Inferior parietal cortex (tissue), 1 donor: ENCODE measurements around the gene HINFP.
A peak's percentile ranks its signal among the peaks of the same experiment; 100 is the strongest.
"Not testable (repeated sequence)": the region's sequence is repeated elsewhere in the genome, so short reads cannot be mapped to it uniquely, and the experiment has no call there.

Experiments used
- DNase-seq: peaks from one replicate; pipeline ENCODE4 v3.0.0-alpha.2; 2016; ENCODE audit errors: extremely low spot score

Gene HINFP

GRCh38 chr11:119117004-119117706 is 4.2 kb upstream of the HINFP start:
- DNase-seq: no peak

- DNase-seq: no peak
Observed at GRCh38 chr11:119118227-119118626, 3.2 kb upstream of the HINFP start.

DNA sequence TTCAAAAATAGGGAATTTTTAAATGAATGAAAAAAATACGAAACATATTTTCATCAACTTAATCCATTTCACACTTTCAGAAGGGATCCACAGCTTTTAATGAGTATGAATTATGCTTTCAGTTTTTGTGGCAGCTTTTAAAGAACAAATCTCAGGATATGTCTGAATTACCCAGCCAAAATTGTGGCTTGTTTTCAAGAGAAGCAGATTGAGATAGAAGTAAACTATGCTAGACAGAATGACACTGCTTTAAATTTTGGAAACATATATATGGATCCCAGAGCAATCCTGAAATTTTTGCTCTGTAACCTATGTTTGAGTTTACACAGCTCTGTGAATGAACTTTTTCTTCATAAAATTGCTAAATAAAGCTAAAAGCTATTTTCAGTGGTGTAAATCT is 2.4 kb upstream of the HINFP start:
- no peak for DNase-seq

GRCh38 chr11:119120639-119121007 is 757 bp upstream of the HINFP start:
- peak; percentile 39 for DNase-seq

- no peak for DNase-seq
Observed at GRCh38 chr11:119121811-119122124, 388 bp downstream of the HINFP start.

DNA sequence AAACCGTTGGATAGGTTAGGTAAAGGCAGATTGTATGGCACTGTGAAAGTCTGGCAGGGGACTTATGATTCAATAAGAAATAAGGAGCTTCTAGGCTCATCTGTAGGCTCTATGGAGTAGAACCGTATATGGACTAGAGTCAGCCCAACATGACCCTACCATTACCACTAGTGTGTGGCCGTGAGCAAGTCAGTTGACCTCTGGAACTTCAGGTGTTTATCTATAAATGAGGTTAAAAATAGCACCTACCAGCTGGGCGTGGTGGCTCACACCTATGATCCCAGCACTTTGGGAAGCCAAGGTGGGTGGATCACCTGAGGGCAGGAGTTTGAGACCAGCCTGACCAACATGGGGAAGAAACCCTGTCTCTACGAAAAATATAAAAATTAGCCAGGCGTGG is 4.4 kb downstream of the HINFP start:
- no peak for DNase-seq

GRCh38 chr11:119126675-119127268 is 5.4 kb downstream of the HINFP start:
- DNase-seq: no peak

- DNase-seq: no peak
Observed at GRCh38 chr11:119130662-119131061, 9.3 kb downstream of the HINFP start.

GRCh38 chr11:119134389-119134978 is 13.1 kb downstream of the HINFP start:
- DNase-seq: no peak

DNA sequence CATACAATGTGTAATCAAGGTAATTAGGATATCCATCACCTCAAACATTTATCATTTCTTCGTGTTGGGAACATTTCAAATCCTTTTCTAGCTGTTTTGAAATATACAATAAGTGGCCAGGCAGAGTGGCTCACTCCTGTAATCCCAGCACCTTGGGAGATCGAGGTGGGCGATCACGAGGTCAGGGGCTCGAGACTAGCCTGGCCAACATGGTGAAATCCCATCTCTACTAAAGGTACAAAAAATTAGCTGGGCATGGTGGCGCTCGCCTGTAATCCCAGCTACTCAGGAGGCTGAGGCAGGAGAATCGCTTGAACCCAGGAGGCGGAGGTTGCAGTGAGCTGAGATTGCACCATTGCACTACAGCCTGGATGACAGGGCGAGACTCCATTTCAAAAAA is 17.9 kb downstream of the HINFP start:
- DNase-seq: not testable (repeated sequence)

DNA sequence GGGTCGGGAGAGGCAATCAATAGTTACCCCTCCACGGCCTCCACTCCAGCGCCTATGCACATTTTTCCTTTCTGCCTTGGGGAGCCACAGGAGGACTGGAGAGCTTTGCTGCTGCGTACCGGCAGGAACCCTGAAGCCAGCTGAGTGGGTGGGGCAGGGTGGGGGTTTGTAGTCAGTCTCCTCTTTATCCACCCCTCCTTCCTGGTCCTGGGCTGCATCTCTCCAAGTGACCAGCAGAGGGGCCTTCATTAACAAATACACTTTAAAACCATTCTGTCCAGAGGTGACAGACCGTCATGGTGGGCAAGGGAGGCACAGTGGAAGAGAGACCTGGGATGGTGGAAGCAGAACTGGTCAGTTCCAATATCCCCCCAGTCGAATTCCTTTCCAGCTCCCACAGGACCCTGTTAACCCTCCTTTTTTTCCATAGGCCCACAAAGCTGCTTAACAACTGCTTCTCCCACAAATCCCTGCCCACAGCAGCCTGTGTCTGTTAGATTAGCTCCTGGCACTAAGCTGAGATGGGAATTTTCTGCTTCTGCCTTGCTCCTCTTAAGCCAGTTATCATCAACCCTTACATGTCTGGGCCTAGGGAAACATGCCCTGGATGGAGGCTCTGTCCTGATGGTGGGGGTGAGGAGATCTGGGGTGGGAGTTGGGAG is 23.6 kb downstream of the HINFP start:
- peak; percentile 51 for DNase-seq

DNA sequence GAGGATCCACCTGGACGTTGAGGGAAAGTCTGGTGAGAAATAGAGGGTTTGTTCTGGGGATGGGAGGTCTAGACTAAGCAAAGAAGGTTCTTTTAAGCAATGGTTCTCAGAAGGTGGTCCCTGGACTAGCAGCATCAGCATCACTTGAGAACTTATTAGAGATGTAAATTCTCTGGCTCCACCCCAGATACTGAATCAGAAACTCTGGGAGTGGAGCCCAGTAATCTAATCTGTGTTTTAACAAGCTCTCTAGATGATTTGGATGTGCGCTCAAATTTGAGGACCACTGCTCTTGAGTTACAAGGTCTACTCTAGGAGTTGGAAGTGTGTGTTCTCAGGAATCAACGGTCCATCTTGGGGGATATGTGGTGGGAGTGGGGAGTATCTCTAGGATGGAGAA is 24.2 kb downstream of the HINFP start:
- DNase-seq: no peak

DNA sequence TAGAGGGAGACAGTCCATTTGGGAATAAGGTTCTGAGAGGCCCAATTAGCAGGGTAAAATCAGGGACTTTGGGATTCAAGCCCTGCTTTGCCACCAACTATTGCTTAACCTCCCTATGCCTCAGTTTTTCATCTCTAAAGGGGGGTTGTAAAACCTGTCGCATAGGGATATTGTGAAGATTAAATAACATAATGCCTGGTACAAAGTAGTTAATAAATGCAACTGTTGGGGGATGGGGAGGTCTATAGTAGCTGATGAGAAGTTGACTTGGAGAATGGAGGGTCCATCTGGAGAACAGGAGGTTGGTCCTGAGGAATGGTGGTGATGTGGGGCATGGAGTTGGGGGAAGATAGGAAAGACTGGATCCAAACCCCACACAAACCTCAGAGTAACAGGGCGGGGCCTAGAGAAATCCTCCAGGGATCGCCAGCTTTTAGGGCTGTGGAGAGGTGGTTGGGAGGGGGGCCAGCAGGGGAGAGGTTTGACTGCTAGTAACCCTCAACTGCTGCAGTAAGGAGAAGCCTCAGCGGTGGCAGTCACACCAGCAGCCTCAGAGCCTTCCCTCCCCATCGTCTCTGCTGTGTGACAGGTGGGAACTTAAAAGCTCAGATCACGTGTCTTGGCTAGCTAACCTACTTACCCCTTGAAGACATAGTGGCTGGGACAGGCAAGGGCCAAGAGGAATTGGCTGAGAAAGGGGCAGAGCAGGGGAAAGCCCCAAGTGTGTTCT is 26.4 kb downstream of the HINFP start:
- DNase-seq: no peak

DNA sequence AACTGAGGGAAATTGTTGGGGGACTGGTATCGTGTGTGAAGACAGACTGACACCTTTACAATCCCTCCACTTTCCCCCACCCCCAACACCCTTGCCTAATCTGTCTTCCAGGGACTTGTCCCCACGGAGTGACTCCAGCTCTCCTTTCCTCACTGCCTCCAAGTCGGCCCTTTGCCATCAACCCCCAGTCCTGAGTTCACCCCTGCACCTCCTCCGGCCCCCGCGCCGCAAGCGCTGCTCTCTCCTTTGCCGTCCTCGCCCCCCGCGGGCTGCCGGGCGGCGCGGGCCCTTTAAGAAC is 27.3 kb downstream of the HINFP start:
- no peak for DNase-seq

GRCh38 chr11:119149018-119149785 is 27.8 kb downstream of the HINFP start, which contains the start of gene ABCG4:
ABCG4 (plus strand) TSS chr11:119149052; CDS start chr11:119149966, 914 bp downstream.
- no peak for DNase-seq

DNA sequence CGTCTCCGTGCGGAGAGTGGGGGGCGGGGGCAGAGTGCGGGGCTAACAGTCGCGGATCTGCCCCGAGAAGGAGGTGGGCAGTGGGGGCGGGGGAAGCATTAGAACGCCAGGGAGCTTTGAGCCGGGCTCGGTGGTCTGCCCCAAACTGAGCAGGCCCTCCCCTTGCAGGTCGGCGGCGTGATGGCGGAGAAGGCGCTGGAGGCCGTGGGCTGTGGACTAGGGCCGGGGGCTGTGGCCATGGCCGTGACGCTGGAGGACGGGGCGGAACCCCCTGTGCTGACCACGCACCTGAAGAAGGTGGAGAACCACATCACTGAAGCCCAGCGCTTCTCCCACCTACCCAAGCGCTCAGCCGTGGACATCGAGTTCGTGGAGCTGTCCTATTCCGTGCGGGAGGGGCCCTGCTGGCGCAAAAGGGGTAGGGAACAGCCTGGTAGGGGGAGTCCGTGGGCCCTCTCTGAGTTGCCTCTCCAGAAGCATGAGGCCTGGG is 28.5 kb downstream of the HINFP start:
- no peak for DNase-seq

- no peak for DNase-seq
Observed at GRCh38 chr11:119152043-119152442, 30.7 kb downstream of the HINFP start.

- no peak for DNase-seq
Observed at GRCh38 chr11:119152604-119153003, 31.2 kb downstream of the HINFP start.

- DNase-seq: no peak
Observed at GRCh38 chr11:119153049-119153818, 31.9 kb downstream of the HINFP start.

GRCh38 chr11:119154178-119154577 is 32.8 kb downstream of the HINFP start:
- DNase-seq: no peak
